ENCODE results near the gene SETD2. TPM values are rescaled to one million over a fixed set of nuclear protein-coding genes. Genes with fewer than 3 reads are reported as not detected.
A peak's percentile ranks its signal among the peaks of the same experiment; 100 is the strongest.

The SETD2 gene
- polyA plus RNA-seq, 1 donor: 37.1 TPM

- WGBS (ENCODE audit: insufficient coverage, low lambda C conversion rate): no CpG with 5 or more reads among the region's 1 CpG
- Histone ChIP-seq H3K36me3 (ENCODE audit: control insufficient read depth, insufficient read depth, low read length) (peaks cover 25% of the 10 kb centered on the region), H3K27ac (ENCODE audit: low read length) (no peak overlapping the region), H3K4me3 (ENCODE audit: low read length) (no peak overlapping the region), H3K9me3 (ENCODE audit: control insufficient read depth, low read depth, low read length) (no peaks in the 10 kb centered on the region), H3K4me1 (ENCODE audit: control insufficient read depth, insufficient read depth, low read length) (peaks cover 7% of the 10 kb centered on the region), H3K27me3 (ENCODE audit: control insufficient read depth, insufficient read depth, low read length) (no peaks in the 10 kb centered on the region)
- DNase-seq: no peak
Observed at GRCh38 chr3:47022641-47023071, 141.3 kb downstream of the SETD2 start.

GRCh38 chr3:47020311-47020710 is 143.6 kb downstream of the SETD2 start:
- Histone ChIP-seq H3K27me3 (ENCODE audit: control insufficient read depth, insufficient read depth, low read length) (no peaks in the 10 kb centered on the region), H3K9me3 (ENCODE audit: control insufficient read depth, low read depth, low read length) (no peaks in the 10 kb centered on the region), H3K4me3 (ENCODE audit: low read length) (no peak overlapping the region), H3K27ac (ENCODE audit: low read length) (no peak overlapping the region), H3K36me3 (ENCODE audit: control insufficient read depth, insufficient read depth, low read length) (peaks cover 40% of the 10 kb centered on the region), H3K4me1 (ENCODE audit: control insufficient read depth, insufficient read depth, low read length) (peaks cover 23% of the 10 kb centered on the region)
- 100% methylated on average over 1 of the region's 4 CpGs for WGBS (ENCODE audit: insufficient coverage, low lambda C conversion rate)
- DNase-seq: no peak

- WGBS (ENCODE audit: insufficient coverage, low lambda C conversion rate): no CpG with 5 or more reads among the region's 1 CpG
- DNase-seq: no peak
- H3K9me3 ChIP-seq (ENCODE audit: control insufficient read depth, low read depth, low read length): no peaks in the 10 kb centered on the region
- H3K36me3 ChIP-seq (ENCODE audit: control insufficient read depth, insufficient read depth, low read length): peaks cover 45% of the 10 kb centered on the region
- H3K4me3 ChIP-seq (ENCODE audit: low read length): no peak overlapping the region
- no peak overlapping the region for H3K27ac ChIP-seq (ENCODE audit: low read length)
- H3K27me3 ChIP-seq (ENCODE audit: control insufficient read depth, insufficient read depth, low read length): no peaks in the 10 kb centered on the region
- peaks cover 25% of the 10 kb centered on the region for H3K4me1 ChIP-seq (ENCODE audit: control insufficient read depth, insufficient read depth, low read length)
Observed at GRCh38 chr3:47019201-47019600, 144.7 kb downstream of the SETD2 start.

- peaks cover 48% of the 10 kb centered on the region for H3K36me3 ChIP-seq (ENCODE audit: control insufficient read depth, insufficient read depth, low read length)
- H3K9me3 ChIP-seq (ENCODE audit: control insufficient read depth, low read depth, low read length): no peaks in the 10 kb centered on the region
- no peak overlapping the region for H3K4me3 ChIP-seq (ENCODE audit: low read length)
- peak overlapping the region; percentile 17 for H3K27ac ChIP-seq (ENCODE audit: low read length)
- peaks cover 25% of the 10 kb centered on the region for H3K4me1 ChIP-seq (ENCODE audit: control insufficient read depth, insufficient read depth, low read length)
- DNase-seq: no peak
- no peaks in the 10 kb centered on the region for H3K27me3 ChIP-seq (ENCODE audit: control insufficient read depth, insufficient read depth, low read length)
Observed at GRCh38 chr3:47018269-47018611, 145.7 kb downstream of the SETD2 start.

GRCh38 chr3:47017504-47018268 is 146.2 kb downstream of the SETD2 start:
- peak; percentile 40 to 63 for DNase-seq
- H3K4me3 ChIP-seq (ENCODE audit: low read length): no peak overlapping the region
- no peaks in the 10 kb centered on the region for H3K9me3 ChIP-seq (ENCODE audit: control insufficient read depth, low read depth, low read length)
- no peaks in the 10 kb centered on the region for H3K27me3 ChIP-seq (ENCODE audit: control insufficient read depth, insufficient read depth, low read length)
- peaks cover 48% of the 10 kb centered on the region for H3K36me3 ChIP-seq (ENCODE audit: control insufficient read depth, insufficient read depth, low read length)
- WGBS (ENCODE audit: insufficient coverage, low lambda C conversion rate): no CpG with 5 or more reads among the region's 6 CpGs
- H3K27ac ChIP-seq (ENCODE audit: low read length): peak overlapping the region; percentile 25
- H3K4me1 ChIP-seq (ENCODE audit: control insufficient read depth, insufficient read depth, low read length): peaks cover 25% of the 10 kb centered on the region

GRCh38 chr3:47016934-47017435 is 146.9 kb downstream of the SETD2 start:
- no peak for DNase-seq
- H3K36me3 ChIP-seq (ENCODE audit: control insufficient read depth, insufficient read depth, low read length): peaks cover 48% of the 10 kb centered on the region
- no CpG with 5 or more reads among the region's 1 CpG for WGBS (ENCODE audit: insufficient coverage, low lambda C conversion rate)
- H3K27ac ChIP-seq (ENCODE audit: low read length): peak overlapping the region; percentile 25
- peaks cover 25% of the 10 kb centered on the region for H3K4me1 ChIP-seq (ENCODE audit: control insufficient read depth, insufficient read depth, low read length)
- H3K4me3 ChIP-seq (ENCODE audit: low read length): no peak overlapping the region
- H3K9me3 ChIP-seq (ENCODE audit: control insufficient read depth, low read depth, low read length): no peaks in the 10 kb centered on the region
- no peaks in the 10 kb centered on the region for H3K27me3 ChIP-seq (ENCODE audit: control insufficient read depth, insufficient read depth, low read length)

- peak; percentile 46 to 77 for DNase-seq
- no CpG with 5 or more reads among the region's 4 CpGs for WGBS (ENCODE audit: insufficient coverage, low lambda C conversion rate)
- Histone ChIP-seq H3K4me3 (ENCODE audit: low read length) (no peak overlapping the region), H3K36me3 (ENCODE audit: control insufficient read depth, insufficient read depth, low read length) (peaks cover 50% of the 10 kb centered on the region), H3K27me3 (ENCODE audit: control insufficient read depth, insufficient read depth, low read length) (no peaks in the 10 kb centered on the region), H3K4me1 (ENCODE audit: control insufficient read depth, insufficient read depth, low read length) (peaks cover 25% of the 10 kb centered on the region), H3K27ac (ENCODE audit: low read length) (peak overlapping the region; percentile 25), H3K9me3 (ENCODE audit: control insufficient read depth, low read depth, low read length) (no peaks in the 10 kb centered on the region)
Observed at GRCh38 chr3:47016086-47016933, 147.6 kb downstream of the SETD2 start.

GRCh38 chr3:47015151-47015550 is 148.8 kb downstream of the SETD2 start:
- Histone ChIP-seq H3K9me3 (ENCODE audit: control insufficient read depth, low read depth, low read length) (no peaks in the 10 kb centered on the region), H3K4me1 (ENCODE audit: control insufficient read depth, insufficient read depth, low read length) (peaks cover 25% of the 10 kb centered on the region), H3K4me3 (ENCODE audit: low read length) (no peak overlapping the region), H3K27ac (ENCODE audit: low read length) (no peak overlapping the region), H3K36me3 (ENCODE audit: control insufficient read depth, insufficient read depth, low read length) (peaks cover 45% of the 10 kb centered on the region), H3K27me3 (ENCODE audit: control insufficient read depth, insufficient read depth, low read length) (no peaks in the 10 kb centered on the region)
- no peak for DNase-seq

- H3K27ac ChIP-seq (ENCODE audit: low read length): no peak overlapping the region
- DNase-seq: no peak
- H3K27me3 ChIP-seq (ENCODE audit: control insufficient read depth, insufficient read depth, low read length): no peaks in the 10 kb centered on the region
- no peaks in the 10 kb centered on the region for H3K9me3 ChIP-seq (ENCODE audit: control insufficient read depth, low read depth, low read length)
- H3K36me3 ChIP-seq (ENCODE audit: control insufficient read depth, insufficient read depth, low read length): peaks cover 34% of the 10 kb centered on the region
- H3K4me1 ChIP-seq (ENCODE audit: control insufficient read depth, insufficient read depth, low read length): peaks cover 27% of the 10 kb centered on the region
- H3K4me3 ChIP-seq (ENCODE audit: low read length): no peak overlapping the region
Observed at GRCh38 chr3:47014036-47014435, 149.9 kb downstream of the SETD2 start.

GRCh38 chr3:47013231-47013630 is 150.7 kb downstream of the SETD2 start:
- H3K4me3 ChIP-seq (ENCODE audit: low read length): no peak overlapping the region
- H3K9me3 ChIP-seq (ENCODE audit: control insufficient read depth, low read depth, low read length): no peaks in the 10 kb centered on the region
- WGBS (ENCODE audit: insufficient coverage, low lambda C conversion rate): no CpG with 5 or more reads among the region's 3 CpGs
- DNase-seq: no peak
- H3K36me3 ChIP-seq (ENCODE audit: control insufficient read depth, insufficient read depth, low read length): peaks cover 30% of the 10 kb centered on the region
- H3K27me3 ChIP-seq (ENCODE audit: control insufficient read depth, insufficient read depth, low read length): no peaks in the 10 kb centered on the region
- peaks cover 27% of the 10 kb centered on the region for H3K4me1 ChIP-seq (ENCODE audit: control insufficient read depth, insufficient read depth, low read length)
- H3K27ac ChIP-seq (ENCODE audit: low read length): no peak overlapping the region

Measured in large intestine (tissue), 3 donors.